T-helper 1 cell treated with Interleukin-12 subunit alpha and Interleukin-12 subunit beta and Interleukin-4 antibody, amounts not matched to agents 30 ng/mL and 1 ng/mL, for 36 hours (primary cell): ENCODE data around the gene RAE1. TPM values are rescaled to one million over a fixed set of nuclear protein-coding genes. Genes with fewer than 3 reads are reported as not detected.

Experiments used
- intact Hi-C: fragments of 100-400 bp; cut with micrococcal nuclease; formaldehyde crosslinking; loops from one replicate; pipeline ENCODE4 v1.15.1; 2024
- total RNA-seq: library from RNA; stranded (reverse); gene quantifications from 2 replicates; pipeline ENCODE4 v1.2.3, GENCODE V29; 2022

Gene RAE1
- total RNA-seq, 1 donor from 2014 or later: 37.2 TPM

GRCh38 chr20:57386762-57387161, 35.7 kb downstream of the RAE1 start:
- intact Hi-C loops: no loop called here

GRCh38 chr20:57387463-57387862, 36.4 kb downstream of the RAE1 start:
- intact Hi-C loops: no loop called here

GRCh38 chr20:57387945-57388371, 36.9 kb downstream of the RAE1 start:
- intact Hi-C loops: no loop called here

- intact Hi-C loops: loop anchor here (1.0 kb wide), 1 partner anchor 9 kb away; no protein-coding TSS in a partner anchor
Observed at GRCh38 chr20:57388953-57389694, 38.1 kb downstream of the RAE1 start.

GRCh38 chr20:57389695-57390603, 38.9 kb downstream of the RAE1 start:
- intact Hi-C loops: loop anchor here (1.0 to 10.0 kb wide), 9 partner anchors 8 to 1775 kb away; partner anchors contain the start of genes PMEPA1, PRELID3B, RTF2 and ZNF831

- intact Hi-C loops: loop anchor here (1.0 to 10.0 kb wide), 10 partner anchors 9 to 1774 kb away; partner anchors contain the start of genes AURKA, CSTF1, PMEPA1 and PRELID3B
Observed at GRCh38 chr20:57390604-57391438, 39.8 kb downstream of the RAE1 start, which contains the start of gene RBM38. Gene RBM38, plus strand, starts transcription at chr20:57391396. Its CDS starts 186 bp downstream, at chr20:57391582.

- intact Hi-C loops: loop anchor here (1.0 to 10.0 kb wide), 14 partner anchors 40 to 1773 kb away; partner anchors contain the start of genes AURKA, CSTF1, PMEPA1 and PRELID3B
Observed at GRCh38 chr20:57391439-57392301, 40.6 kb downstream of the RAE1 start.

- intact Hi-C loops: loop anchor here (1.0 to 10.0 kb wide), 11 partner anchors 41 to 1772 kb away; partner anchors contain the start of genes PMEPA1, PRELID3B, RAB22A and RTF2
Observed at GRCh38 chr20:57392512-57393271, 41.6 kb downstream of the RAE1 start.

GRCh38 chr20:57393321-57394120, 42.5 kb downstream of the RAE1 start:
- intact Hi-C loops: loop anchor here (2.0 to 10.0 kb wide), 8 partner anchors 321 to 1771 kb away; partner anchors contain the start of genes PMEPA1, PRELID3B, RTF2 and VAPB

- intact Hi-C loops: loop anchor here (5.0 to 10.0 kb wide), 6 partner anchors 320 to 1770 kb away; partner anchors contain the start of genes PMEPA1, PRELID3B, RTF2 and ZNF831
Observed at GRCh38 chr20:57394121-57395082, 43.3 kb downstream of the RAE1 start.

- intact Hi-C loops: loop anchor here (10.0 kb wide), 3 partner anchors 319 to 1769 kb away; partner anchors contain the start of genes PMEPA1 and ZNF831
Observed at GRCh38 chr20:57395111-57395966, 44.3 kb downstream of the RAE1 start.

GRCh38 chr20:57396212-57396983, 45.3 kb downstream of the RAE1 start:
- intact Hi-C loops: loop anchor here (10.0 kb wide), 3 partner anchors 318 to 1768 kb away; partner anchors contain the start of genes PMEPA1 and ZNF831

- intact Hi-C loops: loop anchor here (10.0 kb wide), 3 partner anchors 318 to 1768 kb away; partner anchors contain the start of genes PMEPA1 and ZNF831
Observed at GRCh38 chr20:57396984-57397692, 46.1 kb downstream of the RAE1 start.

- intact Hi-C loops: loop anchor here (1.0 to 10.0 kb wide), 7 partner anchors 8 to 1767 kb away; partner anchors contain the start of genes PMEPA1, ZBP1 and ZNF831
Observed at GRCh38 chr20:57397693-57398108, 46.6 kb downstream of the RAE1 start.
